Astrocyte (in vitro differentiated cells and primary cell): ENCODE results near the gene CPSF4. TPM values are rescaled to one million over a fixed set of nuclear protein-coding genes. Genes with fewer than 3 reads are reported as not detected.

Source experiments
- DNase-seq: peaks from one replicate; pipeline ENCODE4 v3.0.0-alpha.2; 2010; ENCODE audit warnings: low read depth
- FAIRE-seq: peaks from 2 replicates; lab custom pipeline; 2011; peaks lifted over from hg19 to GRCh38; lab: Jason Lieb, UNC
- H2AFZ ChIP-seq: 2 replicates; pipeline ENCODE4 v1.6.0; 2012; ENCODE audit warnings: low read depth, low read length, inconsistent platforms
- H3K27ac ChIP-seq: 2 replicates; pipeline ENCODE4 v1.5.1; 2011; ENCODE audit warnings: low read depth, low read length, inconsistent platforms
- H3K27me3 ChIP-seq: 2 replicates; pipeline ENCODE4 v1.6.0; 2011; ENCODE audit warnings: low read length, inconsistent platforms; ENCODE audit not compliant: insufficient read depth
- H3K36me3 ChIP-seq: 2 replicates; pipeline ENCODE4 v1.5.1; 2011; ENCODE audit warnings: low read length, inconsistent platforms; ENCODE audit not compliant: insufficient read depth
- H3K4me1 ChIP-seq: 2 replicates; pipeline ENCODE4 v1.5.1; 2011; ENCODE audit warnings: low read length, inconsistent platforms; ENCODE audit not compliant: insufficient read depth
- H3K4me2 ChIP-seq: 2 replicates; pipeline ENCODE4 v1.6.0; 2012; ENCODE audit warnings: low read length, inconsistent platforms
- H3K4me3 ChIP-seq: 2 replicates; pipeline ENCODE4 v1.5.1; 2011; ENCODE audit warnings: low read depth, mild to moderate bottlenecking, low read length, inconsistent platforms; ENCODE audit not compliant: insufficient read depth
- H3K79me2 ChIP-seq: 2 replicates; pipeline ENCODE4 v1.6.0; 2012; ENCODE audit warnings: mild to moderate bottlenecking, low read length, inconsistent platforms; ENCODE audit not compliant: insufficient read depth
- H3K9ac ChIP-seq: 2 replicates; pipeline ENCODE4 v1.6.0; 2012; ENCODE audit warnings: mild to moderate bottlenecking, low read length, inconsistent platforms
- H3K9me3 ChIP-seq: 2 replicates; pipeline ENCODE4 v1.5.1; 2012; ENCODE audit warnings: low read depth, mild to moderate bottlenecking, low read length, inconsistent platforms; ENCODE audit not compliant: insufficient read depth
- H4K20me1 ChIP-seq: 2 replicates; pipeline ENCODE4 v1.6.0; 2012; ENCODE audit warnings: low read length, inconsistent platforms; ENCODE audit not compliant: insufficient read depth
- H3K27ac Mint-ChIP-seq: one replicate; pipeline ENCODE4 v1.8.0; 2021; ENCODE audit warnings: mild to moderate bottlenecking, mixed read lengths; ENCODE audit not compliant: unreplicated experiment
- H3K27me3 Mint-ChIP-seq: one replicate; pipeline ENCODE4 v1.8.0; 2021; ENCODE audit warnings: low read depth, mixed read lengths; ENCODE audit not compliant: unreplicated experiment
- H3K36me3 Mint-ChIP-seq: one replicate; pipeline ENCODE4 v1.8.0; 2021; ENCODE audit warnings: low read depth, mixed read lengths; ENCODE audit not compliant: unreplicated experiment
- H3K4me1 Mint-ChIP-seq: one replicate; pipeline ENCODE4 v1.8.0; 2021; ENCODE audit warnings: low read depth, mixed read lengths; ENCODE audit not compliant: unreplicated experiment
- H3K4me3 Mint-ChIP-seq: one replicate; pipeline ENCODE4 v1.8.0; 2021; ENCODE audit warnings: mild to moderate bottlenecking, moderate library complexity, mixed read lengths; ENCODE audit not compliant: unreplicated experiment
- H3K9me3 Mint-ChIP-seq: one replicate; pipeline ENCODE4 v1.8.0; 2021; ENCODE audit warnings: mild to moderate bottlenecking, mixed read lengths; ENCODE audit not compliant: unreplicated experiment
- CTCF ChIP-seq: IDR thresholded peaks from 2 replicates; pipeline ENCODE4 v1.5.1; 2011; ENCODE audit warnings: low read depth, mild to moderate bottlenecking, inconsistent platforms, low read length, moderate library complexity; ENCODE audit not compliant: insufficient read depth
- EZH2 ChIP-seq: IDR thresholded peaks from 2 replicates; pipeline ENCODE4 v1.6.1; 2012; ENCODE audit warnings: mild to moderate bottlenecking, low read length, inconsistent platforms; ENCODE audit not compliant: insufficient read depth
- total RNA-seq: library from RNA; stranded (reverse); gene quantifications from 2 replicates; pipeline ENCODE4 v1.2.1, GENCODE V29; 2021

Gene CPSF4
- total RNA-seq, 1 donor from 2014 or later = 46.8 TPM

- Mint-ChIP-seq H3K4me1 (no peaks in the 10 kb centered on the region), H3K9me3 (no peaks in the 10 kb centered on the region), H3K27me3 (no peaks in the 10 kb centered on the region), H3K4me3 (no peak overlapping the region), H3K27ac (no peak overlapping the region), H3K36me3 (peaks cover 21% of the 10 kb centered on the region)
- Histone ChIP-seq H3K4me2 (no peak overlapping the region), H3K36me3 (peaks cover 31% of the 10 kb centered on the region), H3K4me1 (no peaks in the 10 kb centered on the region), H3K9ac (no peak overlapping the region), H3K27me3 (no peaks in the 10 kb centered on the region), H3K79me2 (peaks cover 17% of the 10 kb centered on the region), H3K9me3 (no peaks in the 10 kb centered on the region), H4K20me1 (peaks cover 29% of the 10 kb centered on the region), H3K27ac (no peak overlapping the region), H3K4me3 (no peak overlapping the region), H2AFZ (no peak overlapping the region)
- no peak for TF ChIP-seq EZH2
- TF ChIP-seq CTCF = no peak
- FAIRE-seq (no peak), DNase-seq (no peak)
Measured at GRCh38 chr7:99422625-99423024, 16.1 kb upstream of the CPSF4 start.

DNA sequence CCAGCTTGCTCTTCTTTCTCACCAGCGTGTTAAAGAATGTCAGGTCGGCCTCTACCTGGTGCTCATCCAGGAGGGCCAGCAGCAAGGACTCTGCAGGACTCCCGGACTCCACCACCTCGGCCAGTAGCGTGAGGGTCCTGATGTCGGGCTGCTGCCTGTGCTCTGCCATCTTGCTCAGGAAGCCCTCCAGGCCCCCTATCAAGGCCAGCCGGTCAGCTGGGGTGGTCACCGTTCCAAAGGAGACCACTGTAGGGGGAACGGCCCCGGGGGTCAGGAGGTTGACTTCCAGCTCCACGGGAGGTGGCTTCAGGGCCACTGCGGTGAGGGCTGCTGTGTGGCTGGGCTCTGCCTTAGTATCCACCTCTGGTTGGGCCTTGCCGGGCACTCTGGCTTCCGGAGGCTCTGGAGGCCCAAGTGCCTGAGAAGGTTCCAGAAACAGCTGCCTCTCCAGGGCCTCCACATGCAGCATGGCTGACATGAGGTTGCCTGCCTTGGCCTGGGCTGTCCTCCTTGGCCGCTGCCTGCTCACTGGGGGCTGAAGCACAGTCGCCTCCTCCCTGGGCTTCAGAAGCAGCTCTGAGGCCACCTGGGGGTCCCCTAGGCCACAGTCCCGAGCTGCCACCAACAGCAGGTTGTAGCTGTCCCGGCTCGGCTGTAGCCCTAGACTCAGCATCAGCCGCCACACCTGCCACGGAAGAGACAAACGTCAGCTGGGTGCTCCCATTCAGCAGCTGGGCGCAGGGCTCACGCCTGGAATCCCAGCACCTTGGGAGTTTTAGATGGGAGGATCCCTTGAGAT lies 13.6 kb upstream of the CPSF4 start:
- H3K4me3 ChIP-seq = no peak overlapping the region
- Mint-ChIP-seq H3K9me3 (no peaks in the 10 kb centered on the region), H3K27ac (no peak overlapping the region), H3K27me3 (no peaks in the 10 kb centered on the region), H3K4me1 (no peaks in the 10 kb centered on the region), H3K36me3 (peaks cover 25% of the 10 kb centered on the region), H3K4me3 (no peak overlapping the region)
- no peaks in the 10 kb centered on the region for H3K9me3 ChIP-seq
- H3K27me3 ChIP-seq = no peaks in the 10 kb centered on the region
- FAIRE-seq (no peak), DNase-seq (no peak)
- peaks cover 7% of the 10 kb centered on the region for H3K79me2 ChIP-seq
- no peak overlapping the region for H3K9ac ChIP-seq
- H3K4me2 ChIP-seq = no peak overlapping the region
- H2AFZ ChIP-seq = no peak overlapping the region
- no peaks in the 10 kb centered on the region for H3K4me1 ChIP-seq
- peaks cover 22% of the 10 kb centered on the region for H3K36me3 ChIP-seq
- TF ChIP-seq CTCF = no peak
- no peak for TF ChIP-seq EZH2
- peaks cover 16% of the 10 kb centered on the region for H4K20me1 ChIP-seq
- H3K27ac ChIP-seq = no peak overlapping the region

DNA sequence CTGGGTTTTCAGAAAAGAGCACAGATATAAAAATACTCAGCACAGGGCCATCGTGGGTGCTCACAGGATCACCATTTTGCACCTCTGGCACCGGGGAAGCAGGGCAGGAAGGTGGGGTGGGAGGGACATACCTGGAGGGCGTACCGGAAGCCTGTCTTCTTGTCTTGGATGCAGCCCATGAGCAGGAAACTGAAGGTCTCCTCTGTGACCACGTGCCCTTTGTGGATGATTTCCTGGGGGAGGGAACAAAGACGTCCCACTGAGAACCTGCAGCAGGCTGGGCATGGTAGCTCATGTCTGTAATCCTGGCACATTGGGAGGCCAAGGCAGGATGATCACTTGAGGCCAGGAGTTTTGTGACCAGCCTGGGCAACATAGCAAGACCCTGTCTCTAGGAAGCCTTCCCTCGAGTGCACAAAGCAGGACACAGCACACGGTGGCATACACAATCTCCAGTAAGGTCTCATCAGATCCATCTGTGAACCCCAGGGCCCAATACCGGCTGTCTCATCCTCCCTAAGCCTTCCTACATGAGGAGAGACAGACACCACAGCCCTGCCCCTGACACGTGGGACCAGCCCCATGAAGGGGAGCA lies 9.7 kb upstream of the CPSF4 start:
- H3K79me2 ChIP-seq = no peaks in the 10 kb centered on the region
- Mint-ChIP-seq H3K4me1 (no peaks in the 10 kb centered on the region), H3K9me3 (no peaks in the 10 kb centered on the region), H3K4me3 (no peak overlapping the region), H3K36me3 (peaks cover 16% of the 10 kb centered on the region), H3K27me3 (no peaks in the 10 kb centered on the region), H3K27ac (no peak overlapping the region)
- no peak for TF ChIP-seq EZH2
- TF ChIP-seq CTCF = no peak
- peaks cover 13% of the 10 kb centered on the region for H3K36me3 ChIP-seq
- H3K4me1 ChIP-seq = no peaks in the 10 kb centered on the region
- no peaks in the 10 kb centered on the region for H3K27me3 ChIP-seq
- FAIRE-seq (no peak), DNase-seq (no peak)
- no peak overlapping the region for H3K9ac ChIP-seq
- no peak overlapping the region for H3K27ac ChIP-seq
- H3K4me2 ChIP-seq = no peak overlapping the region
- no peaks in the 10 kb centered on the region for H3K9me3 ChIP-seq
- no peak overlapping the region for H2AFZ ChIP-seq
- H3K4me3 ChIP-seq = no peak overlapping the region
- no peaks in the 10 kb centered on the region for H4K20me1 ChIP-seq
